HL-60 (cell line): Measurements from ENCODE around the gene HRH1.

Source experiments
- TF ChIP-seq, protein P1 (sequence below): IDR thresholded peaks from one replicate; pipeline ENCODE4 v1.5.1; 2011; ENCODE audit warnings: low read length, control low read depth, inconsistent platforms; ENCODE audit not compliant: insufficient read depth
- TF ChIP-seq, protein P2 (sequence below): IDR thresholded peaks from 2 replicates; pipeline ENCODE4 v1.6.1; 2012; ENCODE audit warnings: low read depth; ENCODE audit not compliant: insufficient replicate concordance

DNA sequence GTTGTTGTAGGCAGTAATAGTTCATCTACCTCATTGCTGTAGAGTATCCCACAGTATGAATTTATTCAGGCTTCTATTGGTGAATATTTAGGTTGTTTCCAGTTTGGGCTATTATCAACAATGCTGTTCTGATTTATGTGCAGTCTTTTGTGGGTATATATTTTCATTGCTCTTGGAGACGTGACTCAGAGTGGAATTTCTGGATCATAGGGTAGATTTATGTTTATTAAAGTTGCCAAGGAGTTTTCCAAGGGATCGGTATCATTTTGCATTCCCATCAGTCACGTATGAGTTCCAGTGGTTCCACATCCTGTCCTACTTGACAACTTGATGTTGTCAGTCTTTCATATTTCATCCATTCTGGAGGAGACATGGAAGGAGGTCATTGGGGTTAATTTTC is 8.4 kb upstream of the HRH1 start:
- TF ChIP-seq, protein P1, sequence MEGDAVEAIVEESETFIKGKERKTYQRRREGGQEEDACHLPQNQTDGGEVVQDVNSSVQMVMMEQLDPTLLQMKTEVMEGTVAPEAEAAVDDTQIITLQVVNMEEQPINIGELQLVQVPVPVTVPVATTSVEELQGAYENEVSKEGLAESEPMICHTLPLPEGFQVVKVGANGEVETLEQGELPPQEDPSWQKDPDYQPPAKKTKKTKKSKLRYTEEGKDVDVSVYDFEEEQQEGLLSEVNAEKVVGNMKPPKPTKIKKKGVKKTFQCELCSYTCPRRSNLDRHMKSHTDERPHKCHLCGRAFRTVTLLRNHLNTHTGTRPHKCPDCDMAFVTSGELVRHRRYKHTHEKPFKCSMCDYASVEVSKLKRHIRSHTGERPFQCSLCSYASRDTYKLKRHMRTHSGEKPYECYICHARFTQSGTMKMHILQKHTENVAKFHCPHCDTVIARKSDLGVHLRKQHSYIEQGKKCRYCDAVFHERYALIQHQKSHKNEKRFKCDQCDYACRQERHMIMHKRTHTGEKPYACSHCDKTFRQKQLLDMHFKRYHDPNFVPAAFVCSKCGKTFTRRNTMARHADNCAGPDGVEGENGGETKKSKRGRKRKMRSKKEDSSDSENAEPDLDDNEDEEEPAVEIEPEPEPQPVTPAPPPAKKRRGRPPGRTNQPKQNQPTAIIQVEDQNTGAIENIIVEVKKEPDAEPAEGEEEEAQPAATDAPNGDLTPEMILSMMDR = no peak
- TF ChIP-seq, protein P2, sequence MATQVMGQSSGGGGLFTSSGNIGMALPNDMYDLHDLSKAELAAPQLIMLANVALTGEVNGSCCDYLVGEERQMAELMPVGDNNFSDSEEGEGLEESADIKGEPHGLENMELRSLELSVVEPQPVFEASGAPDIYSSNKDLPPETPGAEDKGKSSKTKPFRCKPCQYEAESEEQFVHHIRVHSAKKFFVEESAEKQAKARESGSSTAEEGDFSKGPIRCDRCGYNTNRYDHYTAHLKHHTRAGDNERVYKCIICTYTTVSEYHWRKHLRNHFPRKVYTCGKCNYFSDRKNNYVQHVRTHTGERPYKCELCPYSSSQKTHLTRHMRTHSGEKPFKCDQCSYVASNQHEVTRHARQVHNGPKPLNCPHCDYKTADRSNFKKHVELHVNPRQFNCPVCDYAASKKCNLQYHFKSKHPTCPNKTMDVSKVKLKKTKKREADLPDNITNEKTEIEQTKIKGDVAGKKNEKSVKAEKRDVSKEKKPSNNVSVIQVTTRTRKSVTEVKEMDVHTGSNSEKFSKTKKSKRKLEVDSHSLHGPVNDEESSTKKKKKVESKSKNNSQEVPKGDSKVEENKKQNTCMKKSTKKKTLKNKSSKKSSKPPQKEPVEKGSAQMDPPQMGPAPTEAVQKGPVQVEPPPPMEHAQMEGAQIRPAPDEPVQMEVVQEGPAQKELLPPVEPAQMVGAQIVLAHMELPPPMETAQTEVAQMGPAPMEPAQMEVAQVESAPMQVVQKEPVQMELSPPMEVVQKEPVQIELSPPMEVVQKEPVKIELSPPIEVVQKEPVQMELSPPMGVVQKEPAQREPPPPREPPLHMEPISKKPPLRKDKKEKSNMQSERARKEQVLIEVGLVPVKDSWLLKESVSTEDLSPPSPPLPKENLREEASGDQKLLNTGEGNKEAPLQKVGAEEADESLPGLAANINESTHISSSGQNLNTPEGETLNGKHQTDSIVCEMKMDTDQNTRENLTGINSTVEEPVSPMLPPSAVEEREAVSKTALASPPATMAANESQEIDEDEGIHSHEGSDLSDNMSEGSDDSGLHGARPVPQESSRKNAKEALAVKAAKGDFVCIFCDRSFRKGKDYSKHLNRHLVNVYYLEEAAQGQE = no peak
